Upper lobe of left lung (tissue), 6 donors: ENCODE data around the gene CCDC201. TPM values are rescaled to one million over a fixed set of nuclear protein-coding genes. Genes with fewer than 3 reads are reported as not detected.
A peak's percentile ranks its signal among the peaks of the same experiment; 100 is the strongest.
"Not testable (repeated sequence)": the region's sequence is repeated elsewhere in the genome, so short reads cannot be mapped to it uniquely, and the experiment has no call there.

ENCODE experiments used
- ATAC-seq, 2 donors: fragments of 200-7000 bp; cut with Tn5 transposase; one replicate each; pipeline ENCODE4 v1.9.1; 2022; ENCODE audit warnings: mild to moderate bottlenecking in 2 of 2, moderate library complexity in 2 of 2; ENCODE audit not compliant: low FRiP score in 2 of 2
- DNase-seq, 2 donors: peaks; one replicate each; pipeline ENCODE4 v3.0.0-alpha.2; 2019 to 2020
- H3K27ac ChIP-seq, 4 donors: fragments of 200-600 bp; sonication (generic); one replicate each; pipeline ENCODE4 v1.5.1; 2016 to 2019
- H3K27me3 ChIP-seq, 4 donors: fragments of 200-600 bp; sonication (generic); one replicate each; pipeline ENCODE4 v1.5.1; 2017 to 2019
- H3K36me3 ChIP-seq, 4 donors: fragments of 200-600 bp; sonication (generic); one replicate each; pipeline ENCODE4 v1.5.1; 2016 to 2019
- H3K4me1 ChIP-seq, 4 donors: fragments of 200-600 bp; sonication (generic); one replicate each; pipeline ENCODE4 v1.5.1; 2018 to 2019
- H3K4me3 ChIP-seq, 4 donors: fragments of 200-600 bp; sonication (generic); one replicate each; pipeline ENCODE4 v1.5.1; 2017 to 2019; ENCODE audit warnings: mild to moderate bottlenecking in 2 of 4, moderate library complexity in 1 of 4
- H3K9me3 ChIP-seq, 4 donors: fragments of 200-600 bp; sonication (generic); one replicate each; pipeline ENCODE4 v1.5.1; 2018 to 2019
- CTCF ChIP-seq, 6 experiments: fragments of 450-650 bp in 4 of 6; fragments of 200-600 bp in 2 of 6; sonication (generic) in 2 of 6; IDR thresholded peaks; one replicate each; pipeline ENCODE4 v1.5.1; 2016 to 2019; ENCODE audit warnings: antibody characterized with exemption in 6 of 6
- EP300 ChIP-seq, 4 donors: sonication (generic); formaldehyde crosslinking; IDR thresholded peaks; one replicate each; pipeline ENCODE4 v1.5.1; 2017; ENCODE audit warnings: antibody characterized with exemption in 4 of 4, control low read depth in 2 of 4
- POLR2A ChIP-seq, 4 donors: fragments of 450-650 bp; IDR thresholded peaks; one replicate each; pipeline ENCODE4 v1.5.1; 2016 to 2017; ENCODE audit warnings: antibody characterized with exemption in 4 of 4, mild to moderate bottlenecking in 2 of 4
- POLR2AphosphoS5 ChIP-seq, 2 donors: sonication (generic); formaldehyde crosslinking; IDR thresholded peaks; one replicate each; pipeline ENCODE4 v1.5.1; 2017; ENCODE audit warnings: antibody characterized with exemption in 2 of 2
- WGBS, 2 donors: methylation state at CpG; one replicate each; pipeline ENCODE4 v1.1.5; 2017 to 2018; 5-methylcytosine and 5-hydroxymethylcytosine counted together
- total RNA-seq, 6 donors: library from RNA; depleted of rRNA in 4 of 6; stranded (reverse); fragments of >200 nt in 4 of 6; gene quantifications; one replicate each; pipeline versions ENCODE4 v1.1.0 to v1.2.1, GENCODE V29; 2016 to 2021
- donor health status: DM: no; HTN: no; CAD: no; lungs with moderate emphysema.
- donor health status: DM: no; HTN: yes; CAD: no; lungs with severe emphysema.

CCDC201 gene
- total RNA-seq, 6 donors from 2014 or later: not detected

- WGBS, 2 donors: 70 to 78% methylated on average over 4 of the region's 4 CpGs
- H3K27me3 ChIP-seq: no peaks in the 10 kb centered on the region
- no peak for DNase-seq
- no peaks in the 10 kb centered on the region for H3K36me3 ChIP-seq
- no peak overlapping the region for H3K4me3 ChIP-seq
- no peak for ATAC-seq
- peaks cover 0 to 8% (median 0%) of the 10 kb centered on the region in 4 donors for H3K4me1 ChIP-seq
- H3K9me3 ChIP-seq: no peaks in the 10 kb centered on the region
- no peak overlapping the region for H3K27ac ChIP-seq
- no peak for TF ChIP-seq CTCF (IDR thresholded peaks at IDR 0.05)
- TF ChIP-seq POLR2AphosphoS5 (IDR thresholded peaks at IDR 0.05): no peak
- TF ChIP-seq POLR2A (IDR thresholded peaks at IDR 0.05): no peak
- no peak for TF ChIP-seq EP300 (IDR thresholded peaks at IDR 0.05)
These were observed 3.5 kb downstream of the CCDC201 start for GRCh38 chr7:45869426-45869825.

- no peak for DNase-seq
- TF ChIP-seq POLR2A (IDR thresholded peaks at IDR 0.05): no peak
- no peak for TF ChIP-seq EP300 (IDR thresholded peaks at IDR 0.05)
- no peak for TF ChIP-seq POLR2AphosphoS5 (IDR thresholded peaks at IDR 0.05)
- TF ChIP-seq CTCF (IDR thresholded peaks at IDR 0.05): no peak
- Histone ChIP-seq H3K27ac (no peak overlapping the region), H3K4me3 (no peak overlapping the region), H3K9me3 (no peaks in the 10 kb centered on the region), H3K27me3 (no peaks in the 10 kb centered on the region), H3K4me1 (peaks cover 0 to 9% (median 0%) of the 10 kb centered on the region in 4 donors), H3K36me3 (no peaks in the 10 kb centered on the region)
- ATAC-seq: no peak
- 73 to 81% methylated on average over 2 of the region's 2 CpGs for WGBS, 2 donors
These were observed 5.4 kb downstream of the CCDC201 start for GRCh38 chr7:45867471-45867870.

- Histone ChIP-seq H3K4me3 (no peak overlapping the region), H3K36me3 (no peaks in the 10 kb centered on the region), H3K27ac (no peak overlapping the region), H3K4me1 (peaks cover 0 to 9% (median 0%) of the 10 kb centered on the region in 4 donors), H3K9me3 (no peaks in the 10 kb centered on the region), H3K27me3 (no peaks in the 10 kb centered on the region)
- ATAC-seq (no peak), DNase-seq (no peak)
- TF ChIP-seq POLR2A (IDR thresholded peaks at IDR 0.05): no peak
- 77 to 84% methylated on average over 11 to 13 of the region's 13 CpGs for WGBS, 2 donors
These were observed 7.1 kb downstream of the CCDC201 start for GRCh38 chr7:45865594-45866410.

GRCh38 chr7:45863715-45864114, 9.2 kb downstream of the CCDC201 start:
- DNase-seq: no peak
- no peak overlapping the region for H3K27ac ChIP-seq
- peaks cover 0 to 9% (median 0%) of the 10 kb centered on the region in 4 donors for H3K4me1 ChIP-seq
- H3K27me3 ChIP-seq: no peaks in the 10 kb centered on the region
- TF ChIP-seq EP300 (IDR thresholded peaks at IDR 0.05) (no peak), POLR2AphosphoS5 (IDR thresholded peaks at IDR 0.05) (no peak), CTCF (IDR thresholded peaks at IDR 0.05) (no peak), POLR2A (IDR thresholded peaks at IDR 0.05) (no peak)
- H3K36me3 ChIP-seq: no peaks in the 10 kb centered on the region
- H3K9me3 ChIP-seq: no peaks in the 10 kb centered on the region
- ATAC-seq: no peak
- H3K4me3 ChIP-seq: no peak overlapping the region
- 69 to 83% methylated on average over 6 to 8 of the region's 9 CpGs for WGBS, 2 donors

- H3K4me3 ChIP-seq, H3K27me3 ChIP-seq, DNase-seq, ATAC-seq, H3K9me3 ChIP-seq, H3K36me3 ChIP-seq, H3K4me1 ChIP-seq, H3K27ac ChIP-seq: not testable (repeated sequence)
- 93 to 95% methylated on average over 4 of the region's 4 CpGs for WGBS, 2 donors
These were observed 16.0 kb downstream of the CCDC201 start for GRCh38 chr7:45856888-45857287.

- DNase-seq, H3K9me3 ChIP-seq, ATAC-seq, H3K27me3 ChIP-seq, H3K27ac ChIP-seq, H3K4me1 ChIP-seq, H3K4me3 ChIP-seq, H3K36me3 ChIP-seq: not testable (repeated sequence)
- 31 to 33% methylated on average over 3 of the region's 3 CpGs for WGBS, 2 donors
These were observed 17.2 kb downstream of the CCDC201 start for GRCh38 chr7:45855680-45856079.

GRCh38 chr7:45853491-45853890, 19.4 kb downstream of the CCDC201 start:
- WGBS, 2 donors: 71 to 77% methylated on average over 7 to 8 of the region's 8 CpGs
- not testable (repeated sequence) for H3K4me1 ChIP-seq, H3K36me3 ChIP-seq, H3K27me3 ChIP-seq, H3K9me3 ChIP-seq, H3K27ac ChIP-seq, H3K4me3 ChIP-seq, DNase-seq, ATAC-seq

- ATAC-seq, H3K9me3 ChIP-seq, H3K27ac ChIP-seq, H3K27me3 ChIP-seq, H3K4me1 ChIP-seq, DNase-seq, H3K36me3 ChIP-seq, H3K4me3 ChIP-seq: not testable (repeated sequence)
- 80 to 86% methylated on average over 10 of the region's 10 CpGs for WGBS, 2 donors
These were observed 19.9 kb downstream of the CCDC201 start for GRCh38 chr7:45852984-45853383.

GRCh38 chr7:45848734-45849133, 24.1 kb downstream of the CCDC201 start:
- H3K9me3 ChIP-seq, H3K27ac ChIP-seq, DNase-seq, H3K27me3 ChIP-seq, H3K4me1 ChIP-seq, H3K4me3 ChIP-seq, H3K36me3 ChIP-seq: not testable (repeated sequence)
- ATAC-seq: peak in 1 of 2 donors; percentile 19
- 77 to 91% methylated on average over 5 to 6 of the region's 6 CpGs for WGBS, 2 donors
